Heart left ventricle (tissue), 16 donors: ENCODE measurements around the gene UTY. TPM values are rescaled to one million over a fixed set of nuclear protein-coding genes. Genes with fewer than 3 reads are reported as not detected.
A peak's percentile ranks its signal among the peaks of the same experiment; 100 is the strongest.

Experiments used
- ATAC-seq, 4 donors: fragments of 200-7000 bp; cut with Tn5 transposase; one replicate each; pipeline ENCODE4 v1.9.1; 2020 to 2022; ENCODE audit warnings: moderate library complexity in 4 of 4, mild to moderate bottlenecking in 3 of 4, moderate number of reproducible peaks in 1 of 4
- DNase-seq, 5 donors: peaks; one replicate each; pipeline ENCODE4 v3.0.0-alpha.2; 2020
- H3K27ac ChIP-seq, 12 donors: fragments of 200-600 bp; sonication (generic) in 4 of 12; one replicate each; pipeline versions ENCODE4 v1.5.0 to v1.8.0; 2016 to 2022; ENCODE audit warnings: mild to moderate bottlenecking in 2 of 12
- H3K27me3 ChIP-seq, 9 donors: fragments of 200-600 bp; sonication (generic) in 2 of 9; one replicate each; pipeline versions ENCODE4 v1.5.1 to v1.8.0; 2016 to 2022; ENCODE audit warnings: mild to moderate bottlenecking in 3 of 9
- H3K36me3 ChIP-seq, 9 donors: fragments of 200-600 bp; sonication (generic) in 2 of 9; one replicate each; pipeline versions ENCODE4 v1.5.0 to v1.8.0; 2018 to 2022; ENCODE audit warnings: mild to moderate bottlenecking in 2 of 9
- H3K4me1 ChIP-seq, 12 donors: fragments of 200-600 bp; sonication (generic) in 4 of 12; one replicate each; pipeline versions ENCODE4 v1.5.0 to v1.8.0; 2016 to 2022; ENCODE audit warnings: mild to moderate bottlenecking in 3 of 12
- H3K4me3 ChIP-seq, 12 donors: fragments of 200-600 bp; sonication (generic) in 4 of 12; one replicate each; pipeline versions ENCODE4 v1.5.0 to v1.8.0; 2017 to 2022; ENCODE audit warnings: mild to moderate bottlenecking in 9 of 12, moderate library complexity in 4 of 12
- H3K9me3 ChIP-seq, 12 donors: fragments of 200-600 bp; sonication (generic) in 4 of 12; one replicate each; pipeline versions ENCODE4 v1.5.0 to v1.8.0; 2016 to 2022; ENCODE audit warnings: mild to moderate bottlenecking in 1 of 12
- POLR2A ChIP-seq, 2 donors: fragments of 450-650 bp; IDR thresholded peaks; one replicate each; pipeline ENCODE4 v1.6.1; 2017; ENCODE audit warnings: antibody characterized with exemption in 2 of 2, mild to moderate bottlenecking in 2 of 2, moderate library complexity in 2 of 2
- WGBS, 4 donors: extraction: QIAGEN DNeasy Blood & Tissue Kit in 2 of 4; methylation state at CpG; one replicate each; pipeline versions ENCODE4 v1.1.5 to v1.1.7; 2013 to 2018; 5-methylcytosine and 5-hydroxymethylcytosine counted together
- intact Hi-C, 10 donors: fragments of 100-400 bp; cut with DNase I; formaldehyde crosslinking; loops; one replicate each; pipeline versions ENCODE4 v1.11.1 to v1.14.2; 2022
- polyA plus RNA-seq, 2 donors: library from polyadenylated mRNA; stranded (reverse); fragments of 200-250 nt; gene quantifications; one replicate each; pipeline ENCODE4 v1.2.3, GENCODE V29; 2013
- total RNA-seq, 9 donors: library from RNA; depleted of rRNA in 2 of 9; stranded (reverse); fragments of >200 nt in 2 of 9; fragmentation: NEBNext Ultra II Directional in 3 of 9; extraction: Animal tissue kit (Norgen Biotek cat#: 25700) in 3 of 9; gene quantifications; one replicate each; pipeline versions ENCODE4 v1.1.0 to v1.2.4, GENCODE V29; 2016 to 2023
- TF ChIP-seq, protein P1 (sequence below), 12 donors: fragments of 200-600 bp; sonication (generic) in 4 of 12; IDR thresholded peaks; one replicate each; pipeline versions ENCODE4 v1.5.0 to v1.8.0; 2018 to 2022; ENCODE audit warnings: antibody characterized with exemption in 12 of 12, mild to moderate bottlenecking in 5 of 12
- donor health status: ischemic (EF 13 %, LVEDD 7.1; RV severe dilation, severe dysfunction).
- donor health status: healthy with polysubstance abuse.
- donor health status: DM: no; HTN: yes; CAD: no.
- donor health status: DM: no; HTN: no; CAD: no.
- donor health status: ischemic (EF 25% LVEDD 6.9; RV normal size, moderate dysfunction).
- donor health status: ischemic (EF 25% LVEDD 5.7; RV mildly dilated, moderate dysfunction).
- donor health status: healthy.
- donor health status: DM: yes; HTN: yes; CAD: no.
- donor health status: ischemic (EF 35%, LVEDD 5.7; RV mildly dilated, moderate dysfunction).
- donor health status: nonischemic (EF 11% LVEDD 7.7; RV severe dilation, severe dysfunction).
- donor health status: DM: yes; HTN: yes; CAD: no.
- donor health status: PGD.
- donor health status: ischemic (EF 29% LVEDD 5.4; RV normal size, mild dysfunction).
- donor health status: nonischemic (EF 23%, LVEDD 6.1; RV moderate dilation, normal function).

The UTY gene
- total and polyA plus RNA-seq, 11 donors = 2.6 to 17.3 (median 11.3) TPM; not detected in 5

DNA sequence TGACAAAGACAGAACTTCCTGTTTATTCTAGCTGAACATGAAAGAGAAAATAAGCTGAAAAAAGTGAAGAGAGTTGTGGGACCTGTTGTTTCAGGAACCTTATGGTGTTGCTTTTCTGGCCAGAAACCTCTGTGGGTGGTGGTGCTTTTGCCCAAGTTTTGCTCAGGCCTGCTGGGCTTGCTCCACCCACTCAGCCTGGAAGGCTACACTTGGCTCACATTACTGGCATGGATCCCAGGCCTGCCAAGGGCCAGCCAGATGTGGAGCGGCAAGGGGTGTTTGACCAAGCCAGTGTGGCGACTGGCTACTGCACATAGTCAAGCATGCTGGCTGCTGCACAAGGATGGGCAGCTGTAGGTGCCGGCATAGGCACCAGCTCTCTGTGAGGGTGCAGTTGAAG, 245.9 kb downstream of the UTY start:
- ATAC-seq = peak in 2 of 4 donors; percentile 84 to 93
- Histone ChIP-seq H3K9me3 (peaks cover 0 to 8% (median 0%) of the 10 kb centered on the region in 12 donors), H3K4me3 (no peak overlapping the region), H3K4me1 (peaks cover 0 to 8% (median 0%) of the 10 kb centered on the region in 12 donors), H3K36me3 (peaks cover 0 to 8% (median 0%) of the 10 kb centered on the region in 9 donors), H3K27ac (peak overlapping the region in 6 of 12 donors; percentile 47 to 86 (median 67)), H3K27me3 (no peaks in the 10 kb centered on the region)
- peak in 3 of 5 donors; percentile 48 to 66 (median 56) for DNase-seq
- WGBS, 4 donors = 28 to 37% methylated on average over 3 of the region's 3 CpGs; no CpG with 5 or more reads in 2 of the 4 donors
- TF ChIP-seq, protein P1, sequence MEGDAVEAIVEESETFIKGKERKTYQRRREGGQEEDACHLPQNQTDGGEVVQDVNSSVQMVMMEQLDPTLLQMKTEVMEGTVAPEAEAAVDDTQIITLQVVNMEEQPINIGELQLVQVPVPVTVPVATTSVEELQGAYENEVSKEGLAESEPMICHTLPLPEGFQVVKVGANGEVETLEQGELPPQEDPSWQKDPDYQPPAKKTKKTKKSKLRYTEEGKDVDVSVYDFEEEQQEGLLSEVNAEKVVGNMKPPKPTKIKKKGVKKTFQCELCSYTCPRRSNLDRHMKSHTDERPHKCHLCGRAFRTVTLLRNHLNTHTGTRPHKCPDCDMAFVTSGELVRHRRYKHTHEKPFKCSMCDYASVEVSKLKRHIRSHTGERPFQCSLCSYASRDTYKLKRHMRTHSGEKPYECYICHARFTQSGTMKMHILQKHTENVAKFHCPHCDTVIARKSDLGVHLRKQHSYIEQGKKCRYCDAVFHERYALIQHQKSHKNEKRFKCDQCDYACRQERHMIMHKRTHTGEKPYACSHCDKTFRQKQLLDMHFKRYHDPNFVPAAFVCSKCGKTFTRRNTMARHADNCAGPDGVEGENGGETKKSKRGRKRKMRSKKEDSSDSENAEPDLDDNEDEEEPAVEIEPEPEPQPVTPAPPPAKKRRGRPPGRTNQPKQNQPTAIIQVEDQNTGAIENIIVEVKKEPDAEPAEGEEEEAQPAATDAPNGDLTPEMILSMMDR (IDR thresholded peaks at IDR 0.05) = no peak
- TF ChIP-seq POLR2A (IDR thresholded peaks at IDR 0.05) = no peak
- intact Hi-C loops = no loop called here

DNA sequence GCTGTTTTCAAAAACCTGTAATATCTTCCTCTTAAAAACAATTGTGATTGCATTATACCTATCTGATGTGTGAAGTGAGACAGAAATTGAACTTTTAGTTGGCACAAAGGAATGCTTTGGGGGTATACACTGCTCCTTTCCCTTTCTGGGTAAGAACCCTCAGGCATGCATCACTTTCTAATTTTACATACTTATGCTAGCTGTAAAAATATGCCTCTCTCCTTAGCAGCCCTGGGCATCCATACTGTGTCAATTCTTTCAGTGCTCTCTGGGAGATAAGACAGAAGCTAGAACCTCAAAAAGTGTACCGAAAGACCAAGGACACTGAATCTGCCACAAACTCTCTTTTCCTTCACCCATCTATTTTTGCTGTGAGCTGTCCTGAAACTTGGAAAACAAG, 246.7 kb downstream of the UTY start:
- H3K27ac ChIP-seq = peak overlapping the region in 6 of 12 donors; percentile 47 to 86 (median 67)
- intact Hi-C loops = no loop called here
- peak in 2 of 4 donors; percentile 84 to 88 for ATAC-seq

DNA sequence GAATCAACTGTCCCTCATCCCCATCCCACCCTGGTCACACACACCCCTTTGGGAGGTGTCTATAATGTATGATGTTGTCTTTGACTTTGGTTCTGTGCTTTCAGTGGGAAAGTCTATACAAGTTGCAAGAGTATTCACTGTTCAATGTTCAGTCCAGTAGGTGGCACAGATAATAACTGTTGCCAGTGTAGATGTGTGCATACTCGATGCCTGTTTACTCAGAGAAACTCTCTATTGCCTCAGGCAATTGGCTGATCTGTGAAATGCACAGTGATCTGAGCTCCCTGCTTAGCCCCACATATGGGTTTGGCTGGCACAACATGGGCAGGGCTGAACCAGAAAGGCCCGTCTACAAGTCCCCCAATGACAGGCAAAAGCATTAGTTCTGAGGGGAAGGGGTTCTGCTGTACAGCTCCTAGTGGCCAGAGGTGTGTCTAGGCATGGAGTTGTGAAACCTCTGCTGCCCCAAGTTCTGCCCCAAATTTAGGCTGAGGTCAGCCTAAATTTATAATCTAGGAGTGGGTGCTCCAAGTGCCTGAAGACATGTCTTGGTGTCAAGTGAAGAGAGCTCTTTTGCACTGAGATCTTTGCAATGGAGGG, 252.4 kb downstream of the UTY start:
- intact Hi-C loops = no loop called here
- no peak for ATAC-seq
- H3K4me3 ChIP-seq = no peak overlapping the region
- 74 to 76% methylated on average over 2 of the region's 2 CpGs; no CpG with 5 or more reads in 2 of the 4 donors for WGBS, 4 donors
- no peaks in the 10 kb centered on the region for H3K36me3 ChIP-seq
- no peaks in the 10 kb centered on the region for H3K27me3 ChIP-seq
- no peak for DNase-seq
- no peak overlapping the region for H3K27ac ChIP-seq
- TF ChIP-seq POLR2A (IDR thresholded peaks at IDR 0.05) = no peak
- TF ChIP-seq, protein P1 (IDR thresholded peaks at IDR 0.05) = no peak
- H3K4me1 ChIP-seq = no peaks in the 10 kb centered on the region
- H3K9me3 ChIP-seq = peaks cover 0 to 8% (median 0%) of the 10 kb centered on the region in 12 donors

More for the DNA sequence above, 246.7 kb downstream of the UTY start:
- Histone ChIP-seq H3K27me3 (no peaks in the 10 kb centered on the region), H3K9me3 (peaks cover 0 to 8% (median 0%) of the 10 kb centered on the region in 12 donors), H3K36me3 (peaks cover 0 to 2% (median 0%) of the 10 kb centered on the region in 9 donors), H3K4me3 (no peak overlapping the region), H3K4me1 (peaks cover 0 to 8% (median 0%) of the 10 kb centered on the region in 12 donors)
- 55 to 67% methylated on average over 1 of the region's 1 CpG; no CpG with 5 or more reads in 2 of the 4 donors for WGBS, 4 donors
- no peak for DNase-seq
- no peak for TF ChIP-seq POLR2A (IDR thresholded peaks at IDR 0.05)
- TF ChIP-seq, protein P1 (IDR thresholded peaks at IDR 0.05) = no peak

DNA sequence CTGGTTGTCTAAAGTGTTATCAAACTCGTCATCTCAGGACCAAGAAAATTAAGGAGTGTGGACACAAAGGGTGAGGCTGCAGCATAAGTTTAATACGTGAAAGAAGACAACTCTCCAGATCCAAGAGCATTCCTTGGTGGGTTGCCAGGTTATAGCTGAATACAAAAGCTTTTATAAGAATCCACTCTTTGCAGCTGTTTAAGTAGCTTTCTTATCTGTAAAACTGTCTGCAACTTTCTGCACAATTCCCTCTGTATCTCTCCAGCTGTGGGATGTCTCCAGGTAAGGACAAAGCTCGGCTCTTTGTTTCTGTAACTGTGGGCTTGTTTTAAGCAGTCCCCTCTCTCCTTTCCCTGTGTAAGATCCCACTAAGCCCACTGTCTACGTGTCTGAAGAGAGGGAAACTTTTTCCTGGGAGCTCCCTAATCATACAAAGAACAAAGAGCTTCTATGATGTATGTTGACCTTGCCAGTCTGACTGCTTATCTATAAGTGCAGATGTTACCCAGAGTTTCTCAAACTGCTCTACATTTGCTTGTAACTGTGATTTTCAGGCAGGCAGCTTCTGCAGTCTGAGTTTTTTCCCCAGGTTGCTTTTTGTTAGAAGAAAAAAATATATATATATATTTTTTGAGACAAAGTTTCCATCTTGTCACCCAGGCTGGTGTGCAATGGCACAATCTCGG, 268.7 kb downstream of the UTY start:
- Histone ChIP-seq H3K9me3 (no peaks in the 10 kb centered on the region), H3K4me3 (no peak overlapping the region), H3K27ac (no peak overlapping the region), H3K4me1 (no peaks in the 10 kb centered on the region), H3K27me3 (no peaks in the 10 kb centered on the region), H3K36me3 (no peaks in the 10 kb centered on the region)
- TF ChIP-seq, protein P1 (IDR thresholded peaks at IDR 0.05) = no peak
- TF ChIP-seq POLR2A (IDR thresholded peaks at IDR 0.05) = no peak
- ATAC-seq (no peak), DNase-seq (no peak)
- WGBS, 4 donors = 37 to 44% methylated on average over 5 of the region's 5 CpGs; no CpG with 5 or more reads in 2 of the 4 donors
- intact Hi-C loops = no loop called here
